ENCODE results near the gene DHRS1.

Gene DHRS1

DNA sequence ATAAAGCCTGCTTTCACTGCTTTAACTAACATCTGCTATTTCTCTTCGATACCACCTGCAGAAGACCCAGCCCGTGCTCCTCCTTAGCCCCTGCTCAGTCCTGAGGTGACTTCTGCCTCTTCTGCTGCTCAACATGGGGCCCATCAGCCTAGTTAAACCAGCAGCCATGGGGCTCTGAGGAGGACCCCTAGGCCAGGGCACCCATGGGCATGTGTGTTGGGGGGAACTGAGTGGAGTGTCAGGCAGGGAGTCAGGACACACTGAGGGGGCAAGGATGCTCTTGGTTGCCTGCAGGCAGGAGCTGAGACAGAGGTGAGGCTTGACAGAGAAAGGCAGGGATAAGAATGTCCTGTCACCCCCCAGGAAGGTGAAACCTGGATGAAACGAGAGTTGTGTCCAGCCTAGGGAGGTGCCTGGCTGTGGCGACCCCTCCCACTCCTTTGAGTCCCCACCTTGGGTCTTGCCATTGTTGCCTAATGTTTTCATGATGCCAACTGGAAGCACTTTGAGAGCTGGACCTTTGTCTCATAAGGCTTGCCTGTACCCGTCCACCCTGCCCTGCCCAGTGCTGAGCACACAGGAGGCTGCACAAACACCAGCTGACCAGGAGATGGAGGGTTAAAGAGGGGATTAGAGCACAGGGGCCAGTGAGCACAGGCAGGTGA, 15.7 kb downstream of the DHRS1 start:
- TF ChIP-seq CTCF (conservative IDR thresholded peaks at IDR 0.05; ENCODE audit: low read length) (no peak), EZH2phosphoT487 (IDR thresholded peaks at IDR 0.05; ENCODE audit: borderline replicate concordance) (no peak)
- H4K20me1 ChIP-seq (ENCODE audit: insufficient read depth, low read length, poor library complexity, severe bottlenecking) = no peaks in the 10 kb centered on the region
- H3K79me2 ChIP-seq (ENCODE audit: insufficient read depth, low read length) = no peaks in the 10 kb centered on the region
- H3K4me1 ChIP-seq (ENCODE audit: insufficient read depth, low read length, poor library complexity, severe bottlenecking) = peaks cover 5% of the 10 kb centered on the region
- no peak overlapping the region for H3K4me2 ChIP-seq (ENCODE audit: low read depth, low read length, poor library complexity, severe bottlenecking)
- H3K9me2 ChIP-seq (replicated peaks; ENCODE audit: low read depth, low read length) = no peaks in the 10 kb centered on the region
- H3K36me3 ChIP-seq (ENCODE audit: insufficient read depth, low read length) = no peaks in the 10 kb centered on the region
- no peak overlapping the region for H2AFZ ChIP-seq (ENCODE audit: low read length)
- no peak overlapping the region for H3K9ac ChIP-seq (ENCODE audit: low read depth, low read length, poor library complexity, severe bottlenecking)
- no peaks in the 10 kb centered on the region for H3F3A ChIP-seq (ENCODE audit: low read depth)
- H3K9me3 ChIP-seq (ENCODE audit: insufficient read depth, low read depth, low read length) = no peaks in the 10 kb centered on the region
- no peaks in the 10 kb centered on the region for H3K27me3 ChIP-seq (ENCODE audit: insufficient read depth, low read length, poor library complexity, severe bottlenecking)
- no peak overlapping the region for H3K4me3 ChIP-seq (ENCODE audit: low read length, poor library complexity, severe bottlenecking)

GRCh38 chr14:24282736-24283135, 16.8 kb downstream of the DHRS1 start:
- H3K4me2 ChIP-seq (ENCODE audit: low read depth, low read length, poor library complexity, severe bottlenecking) = no peak overlapping the region

GRCh38 chr14:24281636-24282035, 17.9 kb downstream of the DHRS1 start:
- no peaks in the 10 kb centered on the region for H3F3A ChIP-seq (ENCODE audit: low read depth)
- no peak overlapping the region for H3K9ac ChIP-seq (ENCODE audit: low read depth, low read length, poor library complexity, severe bottlenecking)
- H3K9me3 ChIP-seq (ENCODE audit: insufficient read depth, low read depth, low read length) = no peaks in the 10 kb centered on the region
- H2AFZ ChIP-seq (ENCODE audit: low read length) = no peak overlapping the region
- H3K4me1 ChIP-seq (ENCODE audit: insufficient read depth, low read length, poor library complexity, severe bottlenecking) = peaks cover 24% of the 10 kb centered on the region
- H3K4me2 ChIP-seq (ENCODE audit: low read depth, low read length, poor library complexity, severe bottlenecking) = no peak overlapping the region
- H3K79me2 ChIP-seq (ENCODE audit: insufficient read depth, low read length) = no peaks in the 10 kb centered on the region
- no peak overlapping the region for H3K4me3 ChIP-seq (ENCODE audit: low read length, poor library complexity, severe bottlenecking)
- H3K27me3 ChIP-seq (ENCODE audit: insufficient read depth, low read length, poor library complexity, severe bottlenecking) = no peaks in the 10 kb centered on the region
- no peaks in the 10 kb centered on the region for H4K20me1 ChIP-seq (ENCODE audit: insufficient read depth, low read length, poor library complexity, severe bottlenecking)
- TF ChIP-seq CTCF (conservative IDR thresholded peaks at IDR 0.05; ENCODE audit: low read length) (no peak), EZH2phosphoT487 (IDR thresholded peaks at IDR 0.05; ENCODE audit: borderline replicate concordance) (no peak)
- H3K9me2 ChIP-seq (replicated peaks; ENCODE audit: low read depth, low read length) = no peaks in the 10 kb centered on the region
- H3K36me3 ChIP-seq (ENCODE audit: insufficient read depth, low read length) = no peaks in the 10 kb centered on the region

More at GRCh38 chr14:24282736-24283135, 16.8 kb downstream of the DHRS1 start:
- no peak for TF ChIP-seq EZH2phosphoT487 (IDR thresholded peaks at IDR 0.05; ENCODE audit: borderline replicate concordance)
- TF ChIP-seq CTCF (conservative IDR thresholded peaks at IDR 0.05; ENCODE audit: low read length) = no peak
- Histone ChIP-seq H4K20me1 (ENCODE audit: insufficient read depth, low read length, poor library complexity, severe bottlenecking) (no peaks in the 10 kb centered on the region), H2AFZ (ENCODE audit: low read length) (no peak overlapping the region), H3K4me1 (ENCODE audit: insufficient read depth, low read length, poor library complexity, severe bottlenecking) (peaks cover 17% of the 10 kb centered on the region), H3K4me3 (ENCODE audit: low read length, poor library complexity, severe bottlenecking) (no peak overlapping the region), H3K79me2 (ENCODE audit: insufficient read depth, low read length) (no peaks in the 10 kb centered on the region), H3K9me3 (ENCODE audit: insufficient read depth, low read depth, low read length) (no peaks in the 10 kb centered on the region), H3F3A (ENCODE audit: low read depth) (no peaks in the 10 kb centered on the region), H3K9me2 (replicated peaks; ENCODE audit: low read depth, low read length) (no peaks in the 10 kb centered on the region), H3K27me3 (ENCODE audit: insufficient read depth, low read length, poor library complexity, severe bottlenecking) (no peaks in the 10 kb centered on the region), H3K9ac (ENCODE audit: low read depth, low read length, poor library complexity, severe bottlenecking) (no peak overlapping the region), H3K36me3 (ENCODE audit: insufficient read depth, low read length) (no peaks in the 10 kb centered on the region)

Data from Loucy (cell line).